Activated CD8-positive, alpha-beta T cell treated with anti-CD3 and anti-CD28 coated beads for 36 hours (primary cell): ENCODE measurements around the gene MED26. TPM values are rescaled to one million over a fixed set of nuclear protein-coding genes. Genes with fewer than 3 reads are reported as not detected.

Experiments used
- ATAC-seq: fragments of 200-7000 bp; cut with Tn5 transposase; one replicate; pipeline ENCODE4 v1.10.0; 2021; ENCODE audit warnings: mild to moderate bottlenecking, moderate library complexity
- CTCF ChIA-PET: fragments of 350-600 bp; sonication (Branson Sonifier 250); formaldehyde crosslinking; loops from one replicate; lab custom pipeline; 2021; ENCODE audit warnings: antibody characterized with exemption; lab: Charles Lee
- POLR2A ChIA-PET: fragments of 350-600 bp; sonication (Branson Sonifier 250); formaldehyde crosslinking; loops from one replicate; lab custom pipeline; 2021; ENCODE audit warnings: antibody characterized with exemption; lab: Charles Lee
- DNase-seq: peaks from one replicate; pipeline ENCODE4 v3.0.0-alpha.2; 2020
- H3K27ac Mint-ChIP-seq: one replicate; pipeline ENCODE4 v1.8.0; 2021; ENCODE audit warnings: mild to moderate bottlenecking, mixed read lengths
- H3K27me3 Mint-ChIP-seq: one replicate; pipeline ENCODE4 v1.8.0; 2021; ENCODE audit warnings: mixed read lengths
- H3K36me3 Mint-ChIP-seq: one replicate; pipeline ENCODE4 v1.8.0; 2021; ENCODE audit warnings: low read depth, mixed read lengths
- H3K4me1 Mint-ChIP-seq: one replicate; pipeline ENCODE4 v1.8.0; 2021; ENCODE audit warnings: low read depth, mixed read lengths
- H3K4me3 Mint-ChIP-seq: one replicate; pipeline ENCODE4 v1.8.0; 2021; ENCODE audit warnings: mild to moderate bottlenecking, moderate library complexity, mixed read lengths
- H3K9me3 Mint-ChIP-seq: one replicate; pipeline ENCODE4 v1.8.0; 2021; ENCODE audit warnings: mixed read lengths
- intact Hi-C: fragments of 100-400 bp; cut with micrococcal nuclease; formaldehyde crosslinking; loops from one replicate; pipeline ENCODE4 v1.10.0; 2022
- total RNA-seq, 2 experiments: library from RNA; stranded (reverse); gene quantifications; one replicate each; pipeline ENCODE4 v1.2.3, GENCODE V29; 2021
- TF ChIP-seq, protein P1 (sequence below): fragments of 200-600 bp; IDR thresholded peaks from one replicate; pipeline ENCODE4 v1.8.0; 2022; ENCODE audit warnings: antibody characterized with exemption, mild to moderate bottlenecking

MED26 gene
- total RNA-seq, 2 experiments from 2014 or later = 14.2 to 19.3 TPM

DNA sequence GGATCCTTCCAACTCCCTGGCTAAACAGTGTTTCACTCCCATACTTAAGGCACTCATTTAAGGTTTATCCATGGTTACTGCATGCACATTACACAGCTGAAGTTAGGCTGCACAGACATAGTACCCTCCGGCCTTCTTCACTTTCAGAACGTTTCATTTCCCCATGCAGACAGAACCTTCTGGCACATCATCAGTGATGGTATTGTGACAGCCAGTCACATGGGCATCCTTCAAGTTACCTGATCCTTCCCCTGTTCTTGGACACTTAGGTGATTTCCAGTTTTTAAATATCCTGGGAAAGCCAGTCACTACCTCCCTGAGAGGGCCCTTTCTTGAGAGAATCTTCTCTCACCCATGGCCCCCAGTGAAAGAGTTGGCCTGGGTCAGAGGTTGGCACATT, 22.8 kb upstream of the MED26 start:
- intact Hi-C loops = no loop called here
- Mint-ChIP-seq H3K4me1 (peaks cover 12% of the 10 kb centered on the region), H3K4me3 (no peak overlapping the region), H3K27me3 (no peaks in the 10 kb centered on the region), H3K36me3 (peaks cover 70% of the 10 kb centered on the region), H3K9me3 (no peaks in the 10 kb centered on the region), H3K27ac (peak overlapping the region; percentile 12)
- ATAC-seq (no peak), DNase-seq (no peak)
- CTCF ChIA-PET = no interaction called here
- POLR2A ChIA-PET = interaction anchor here (1.3 to 1.8 kb wide), 3 partner anchors 9 to 12 kb away, joined by 3 to 7 read pairs (median 5); partner anchors contain the start of gene SMIM7
- TF ChIP-seq, protein P1, sequence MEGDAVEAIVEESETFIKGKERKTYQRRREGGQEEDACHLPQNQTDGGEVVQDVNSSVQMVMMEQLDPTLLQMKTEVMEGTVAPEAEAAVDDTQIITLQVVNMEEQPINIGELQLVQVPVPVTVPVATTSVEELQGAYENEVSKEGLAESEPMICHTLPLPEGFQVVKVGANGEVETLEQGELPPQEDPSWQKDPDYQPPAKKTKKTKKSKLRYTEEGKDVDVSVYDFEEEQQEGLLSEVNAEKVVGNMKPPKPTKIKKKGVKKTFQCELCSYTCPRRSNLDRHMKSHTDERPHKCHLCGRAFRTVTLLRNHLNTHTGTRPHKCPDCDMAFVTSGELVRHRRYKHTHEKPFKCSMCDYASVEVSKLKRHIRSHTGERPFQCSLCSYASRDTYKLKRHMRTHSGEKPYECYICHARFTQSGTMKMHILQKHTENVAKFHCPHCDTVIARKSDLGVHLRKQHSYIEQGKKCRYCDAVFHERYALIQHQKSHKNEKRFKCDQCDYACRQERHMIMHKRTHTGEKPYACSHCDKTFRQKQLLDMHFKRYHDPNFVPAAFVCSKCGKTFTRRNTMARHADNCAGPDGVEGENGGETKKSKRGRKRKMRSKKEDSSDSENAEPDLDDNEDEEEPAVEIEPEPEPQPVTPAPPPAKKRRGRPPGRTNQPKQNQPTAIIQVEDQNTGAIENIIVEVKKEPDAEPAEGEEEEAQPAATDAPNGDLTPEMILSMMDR = no peak

DNA sequence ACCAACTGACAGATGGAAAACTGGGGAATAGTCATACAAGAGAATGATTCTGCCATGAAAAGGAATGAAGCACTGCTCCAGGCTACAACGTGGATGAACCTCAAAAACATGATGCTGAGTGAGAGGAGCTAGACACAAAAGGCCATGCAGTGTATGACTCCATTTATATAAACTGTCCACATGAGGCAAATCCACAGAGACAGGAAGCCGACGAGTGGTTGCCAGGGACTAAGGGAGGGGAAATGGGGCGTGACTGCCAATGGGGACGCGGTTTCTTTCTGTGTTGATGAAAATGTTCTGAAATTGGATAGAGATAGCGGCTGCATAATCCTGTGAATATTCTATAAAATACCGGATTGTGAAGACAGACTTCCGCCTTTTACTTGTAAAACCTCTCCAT, 21.7 kb upstream of the MED26 start:
- Mint-ChIP-seq H3K27ac (peak overlapping the region; percentile 70), H3K4me1 (peaks cover 13% of the 10 kb centered on the region)

DNA sequence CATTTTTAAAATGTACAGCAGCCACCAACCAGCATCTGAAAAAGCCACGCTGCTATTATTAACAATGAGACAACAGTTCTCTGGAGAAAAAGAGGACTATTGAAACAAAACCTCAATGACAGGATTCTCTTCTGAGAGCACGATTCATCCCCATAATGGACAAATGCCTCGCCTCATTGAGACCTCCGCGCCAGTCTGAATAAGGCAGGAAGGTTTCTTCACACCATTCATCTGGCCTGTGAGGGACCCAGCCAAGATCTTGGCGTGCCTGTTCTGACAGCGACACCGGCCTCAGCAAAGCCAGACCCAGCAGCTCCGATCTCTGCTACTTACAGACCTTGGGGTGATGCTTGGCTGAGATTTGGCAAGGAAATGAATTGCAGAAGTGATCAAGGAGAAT, 17.1 kb upstream of the MED26 start:
- ATAC-seq = no peak
- Mint-ChIP-seq H3K27ac (no peak overlapping the region), H3K4me3 (no peak overlapping the region), H3K9me3 (no peaks in the 10 kb centered on the region), H3K4me1 (peaks cover 13% of the 10 kb centered on the region), H3K27me3 (no peaks in the 10 kb centered on the region), H3K36me3 (peaks cover 48% of the 10 kb centered on the region)
- TF ChIP-seq, protein P1 = no peak
- no peak for DNase-seq
- ChIA-PET CTCF (no interaction called here), POLR2A (interaction anchor here (0.6 kb wide), 1 partner anchor 407 kb away, joined by 4 read pairs; no protein-coding TSS in a partner anchor)
- intact Hi-C loops = no loop called here

More for the DNA sequence above, 21.7 kb upstream of the MED26 start:
- H3K9me3 Mint-ChIP-seq = no peaks in the 10 kb centered on the region
- DNase-seq (no peak), ATAC-seq (no peak)
- TF ChIP-seq, protein P1 = no peak
- no peaks in the 10 kb centered on the region for H3K27me3 Mint-ChIP-seq
- H3K36me3 Mint-ChIP-seq = peaks cover 73% of the 10 kb centered on the region
- CTCF ChIA-PET = interaction anchor here (0.9 kb wide), 1 partner anchor 68 kb away, joined by 3 read pairs; no protein-coding TSS in a partner anchor
- POLR2A ChIA-PET = interaction anchor here (0.8 to 1.3 kb wide), 2 partner anchors 10 to 11 kb away, joined by 4 to 5 read pairs; no protein-coding TSS in a partner anchor
- H3K4me3 Mint-ChIP-seq = no peak overlapping the region
- intact Hi-C loops = no loop called here

DNA sequence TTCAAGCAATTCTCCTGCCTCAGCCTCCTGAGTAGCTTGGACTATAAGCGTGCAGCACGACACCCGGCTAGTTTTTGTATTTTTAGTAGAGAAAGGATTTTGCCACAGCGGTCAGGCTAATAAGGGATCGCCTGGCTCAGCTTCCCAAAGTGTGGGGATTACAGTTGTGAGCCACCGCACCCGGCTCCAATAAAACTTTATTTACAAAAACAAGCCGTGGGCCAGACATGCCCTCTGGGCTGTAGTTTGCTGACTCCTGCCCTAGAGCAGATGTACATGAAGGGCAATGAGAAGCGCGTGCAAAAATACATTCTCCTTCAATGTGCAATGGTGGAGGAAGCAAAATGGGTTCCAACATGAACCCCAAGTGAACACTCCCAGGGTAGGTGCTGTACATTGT, 13.7 kb upstream of the MED26 start:
- Mint-ChIP-seq H3K36me3 (peaks cover 46% of the 10 kb centered on the region), H3K4me1 (peaks cover 18% of the 10 kb centered on the region), H3K27me3 (no peaks in the 10 kb centered on the region), H3K4me3 (no peak overlapping the region), H3K9me3 (no peaks in the 10 kb centered on the region), H3K27ac (no peak overlapping the region)
- intact Hi-C loops = no loop called here
- DNase-seq = no peak
- no peak for ATAC-seq
- CTCF ChIA-PET = no interaction called here
- POLR2A ChIA-PET = no interaction called here
- TF ChIP-seq, protein P1 = no peak

DNA sequence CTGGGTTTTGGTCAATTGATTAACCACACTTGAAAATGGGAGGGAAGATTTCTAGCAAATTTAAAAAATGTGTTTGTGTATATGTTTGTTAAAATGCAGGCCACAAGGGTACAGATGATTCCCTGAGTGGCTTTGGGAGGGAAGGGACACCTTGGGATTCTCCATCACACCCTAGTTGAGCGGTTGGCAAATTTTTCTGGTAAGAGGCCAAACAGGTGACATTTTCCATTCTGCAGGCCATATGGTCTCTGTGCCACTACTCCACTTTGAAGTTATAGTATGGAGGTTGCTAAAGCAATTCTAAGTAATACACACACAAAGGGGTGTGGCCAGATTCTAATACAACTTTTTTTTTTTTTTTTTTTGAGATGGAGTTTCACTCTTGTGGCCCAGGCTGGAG, 12.9 kb upstream of the MED26 start:
- H3K4me1 Mint-ChIP-seq = peaks cover 18% of the 10 kb centered on the region
- H3K9me3 Mint-ChIP-seq = no peaks in the 10 kb centered on the region
- H3K4me3 Mint-ChIP-seq = no peak overlapping the region
- CTCF ChIA-PET = no interaction called here
- DNase-seq = no peak
- POLR2A ChIA-PET = no interaction called here
- TF ChIP-seq, protein P1 = no peak
- no peak for ATAC-seq
- peaks cover 41% of the 10 kb centered on the region for H3K36me3 Mint-ChIP-seq
- H3K27me3 Mint-ChIP-seq = no peaks in the 10 kb centered on the region
- H3K27ac Mint-ChIP-seq = no peak overlapping the region
- intact Hi-C loops = no loop called here
